Activated CD8-positive, alpha-beta T cell treated with anti-CD3 and anti-CD28 coated beads for 36 hours (primary cell): ENCODE results near the gene MISP3. TPM values are rescaled to one million over a fixed set of nuclear protein-coding genes. Genes with fewer than 3 reads are reported as not detected.

Source experiments
- ATAC-seq: fragments of 200-7000 bp; cut with Tn5 transposase; one replicate; pipeline ENCODE4 v1.10.0; 2021; ENCODE audit warnings: mild to moderate bottlenecking, moderate library complexity
- CTCF ChIA-PET: fragments of 350-600 bp; sonication (Branson Sonifier 250); formaldehyde crosslinking; loops from one replicate; lab custom pipeline; 2021; ENCODE audit warnings: antibody characterized with exemption; lab: Charles Lee
- POLR2A ChIA-PET: fragments of 350-600 bp; sonication (Branson Sonifier 250); formaldehyde crosslinking; loops from one replicate; lab custom pipeline; 2021; ENCODE audit warnings: antibody characterized with exemption; lab: Charles Lee
- DNase-seq: peaks from one replicate; pipeline ENCODE4 v3.0.0-alpha.2; 2020
- H3K27ac Mint-ChIP-seq: one replicate; pipeline ENCODE4 v1.8.0; 2021; ENCODE audit warnings: mild to moderate bottlenecking, mixed read lengths
- H3K27me3 Mint-ChIP-seq: one replicate; pipeline ENCODE4 v1.8.0; 2021; ENCODE audit warnings: mixed read lengths
- H3K36me3 Mint-ChIP-seq: one replicate; pipeline ENCODE4 v1.8.0; 2021; ENCODE audit warnings: low read depth, mixed read lengths
- H3K4me1 Mint-ChIP-seq: one replicate; pipeline ENCODE4 v1.8.0; 2021; ENCODE audit warnings: low read depth, mixed read lengths
- H3K4me3 Mint-ChIP-seq: one replicate; pipeline ENCODE4 v1.8.0; 2021; ENCODE audit warnings: mild to moderate bottlenecking, moderate library complexity, mixed read lengths
- H3K9me3 Mint-ChIP-seq: one replicate; pipeline ENCODE4 v1.8.0; 2021; ENCODE audit warnings: mixed read lengths
- intact Hi-C: fragments of 100-400 bp; cut with micrococcal nuclease; formaldehyde crosslinking; loops from one replicate; pipeline ENCODE4 v1.10.0; 2022
- total RNA-seq, 2 experiments: library from RNA; stranded (reverse); gene quantifications; one replicate each; pipeline ENCODE4 v1.2.3, GENCODE V29; 2021
- TF ChIP-seq, protein P1 (sequence below): fragments of 200-600 bp; IDR thresholded peaks from one replicate; pipeline ENCODE4 v1.8.0; 2022; ENCODE audit warnings: antibody characterized with exemption, mild to moderate bottlenecking

The MISP3 gene
- total RNA-seq, 2 experiments from 2014 or later, result 1.4 to 1.5 TPM

DNA sequence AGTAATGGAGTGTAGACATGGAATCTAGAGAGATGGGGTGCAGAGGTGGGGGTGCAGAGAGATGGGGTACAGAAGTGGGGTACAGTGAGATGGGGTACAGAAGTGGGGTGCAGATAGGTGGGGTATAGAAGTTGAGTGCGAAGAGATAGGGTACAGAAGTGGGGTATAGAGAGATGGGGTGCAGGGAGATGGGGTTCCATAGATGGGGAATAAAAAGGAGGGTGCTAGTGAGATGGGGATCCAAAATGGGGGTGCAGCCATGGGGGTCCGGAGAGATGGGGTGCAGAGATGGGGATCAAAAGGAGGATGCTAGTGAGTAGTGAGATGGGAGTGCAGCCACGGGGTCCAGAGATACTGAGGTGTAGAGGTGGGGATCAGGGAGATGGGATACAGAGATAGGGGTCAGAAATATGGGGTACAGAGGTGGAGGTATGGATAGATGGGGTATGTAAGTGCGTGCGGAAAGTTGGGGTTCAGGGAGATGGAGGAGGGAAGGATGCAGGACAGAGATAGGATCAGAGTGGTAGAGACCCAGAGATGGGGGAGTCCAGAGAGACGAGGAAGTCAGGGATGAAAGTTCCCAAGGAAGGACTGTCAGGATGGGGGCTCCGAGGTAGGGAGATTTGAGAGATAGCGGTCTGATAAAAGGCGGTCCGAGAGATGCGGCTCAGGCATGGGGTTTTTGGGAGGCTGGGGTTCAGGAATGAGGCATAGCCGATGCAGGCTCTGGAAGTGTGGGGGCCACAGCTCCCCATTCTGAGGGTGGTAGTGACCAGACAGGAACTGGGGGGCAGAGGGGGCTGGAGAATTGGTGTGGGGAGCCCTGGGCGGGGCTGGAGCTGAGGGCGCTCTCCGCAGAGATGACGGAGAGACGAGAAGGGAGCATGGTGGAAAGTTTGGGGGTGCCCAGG, 14.1 kb upstream of the MISP3 start:
- intact Hi-C loops, result no loop called here
- no peaks in the 10 kb centered on the region for H3K36me3 Mint-ChIP-seq
- TF ChIP-seq, protein P1, sequence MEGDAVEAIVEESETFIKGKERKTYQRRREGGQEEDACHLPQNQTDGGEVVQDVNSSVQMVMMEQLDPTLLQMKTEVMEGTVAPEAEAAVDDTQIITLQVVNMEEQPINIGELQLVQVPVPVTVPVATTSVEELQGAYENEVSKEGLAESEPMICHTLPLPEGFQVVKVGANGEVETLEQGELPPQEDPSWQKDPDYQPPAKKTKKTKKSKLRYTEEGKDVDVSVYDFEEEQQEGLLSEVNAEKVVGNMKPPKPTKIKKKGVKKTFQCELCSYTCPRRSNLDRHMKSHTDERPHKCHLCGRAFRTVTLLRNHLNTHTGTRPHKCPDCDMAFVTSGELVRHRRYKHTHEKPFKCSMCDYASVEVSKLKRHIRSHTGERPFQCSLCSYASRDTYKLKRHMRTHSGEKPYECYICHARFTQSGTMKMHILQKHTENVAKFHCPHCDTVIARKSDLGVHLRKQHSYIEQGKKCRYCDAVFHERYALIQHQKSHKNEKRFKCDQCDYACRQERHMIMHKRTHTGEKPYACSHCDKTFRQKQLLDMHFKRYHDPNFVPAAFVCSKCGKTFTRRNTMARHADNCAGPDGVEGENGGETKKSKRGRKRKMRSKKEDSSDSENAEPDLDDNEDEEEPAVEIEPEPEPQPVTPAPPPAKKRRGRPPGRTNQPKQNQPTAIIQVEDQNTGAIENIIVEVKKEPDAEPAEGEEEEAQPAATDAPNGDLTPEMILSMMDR, result no peak
- ChIA-PET CTCF (interaction anchor here (0.5 to 7.0 kb wide), 42 partner anchors 10 to 449 kb away, joined by 3 to 86 read pairs (median 4); partner anchors contain the start of genes ASF1B, DCAF15, IL27RA and MISP3), POLR2A (interaction anchor here (1.2 kb wide), 1 partner anchor 13 kb away, joined by 3 read pairs; no protein-coding TSS in a partner anchor)
- ATAC-seq, result no peak
- H3K9me3 Mint-ChIP-seq, result no peaks in the 10 kb centered on the region
- H3K4me3 Mint-ChIP-seq, result no peak overlapping the region
- peaks cover 37% of the 10 kb centered on the region for H3K27me3 Mint-ChIP-seq
- DNase-seq, result no peak
- no peak overlapping the region for H3K27ac Mint-ChIP-seq
- peaks cover 16% of the 10 kb centered on the region for H3K4me1 Mint-ChIP-seq

DNA sequence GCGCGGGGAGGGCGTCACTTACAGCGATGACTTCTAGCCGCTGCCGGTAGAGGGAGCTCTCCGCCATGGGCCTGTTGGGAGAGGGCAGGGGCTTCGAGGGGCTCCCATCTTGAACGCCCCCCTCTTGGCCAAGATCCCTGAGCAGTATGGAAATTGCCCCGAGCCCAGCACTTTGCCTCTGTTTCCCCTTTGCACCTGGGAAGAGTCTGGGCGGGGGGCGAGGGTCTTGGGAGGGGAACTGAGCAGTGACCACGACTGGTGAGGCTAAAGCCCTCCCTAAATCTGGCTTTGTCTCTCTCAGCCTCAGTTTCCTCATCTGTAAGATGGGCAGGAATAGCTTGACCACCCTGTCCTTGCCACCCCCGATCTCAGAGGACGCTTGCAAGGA, 13.5 kb upstream of the MISP3 start:
- POLR2A ChIA-PET, result interaction anchor here (1.2 to 1.9 kb wide), 2 partner anchors 12 to 28 kb away, joined by 3 to 6 read pairs; partner anchors contain the start of gene IL27RA
- DNase-seq (peak; percentile 77), ATAC-seq (peak; percentile 77)
- H3K4me1 Mint-ChIP-seq, result peaks cover 16% of the 10 kb centered on the region
- H3K36me3 Mint-ChIP-seq, result no peaks in the 10 kb centered on the region
- H3K4me3 Mint-ChIP-seq, result no peak overlapping the region
- H3K27me3 Mint-ChIP-seq, result peaks cover 37% of the 10 kb centered on the region
- CTCF ChIA-PET, result interaction anchor here (0.5 to 7.0 kb wide), 45 partner anchors 10 to 448 kb away, joined by 3 to 86 read pairs (median 4); partner anchors contain the start of genes ASF1B, IL27RA, MISP3 and NANOS3
- intact Hi-C loops, result no loop called here
- TF ChIP-seq, protein P1, result peak; percentile 91
- H3K27ac Mint-ChIP-seq, result no peak overlapping the region
- no peaks in the 10 kb centered on the region for H3K9me3 Mint-ChIP-seq

DNA sequence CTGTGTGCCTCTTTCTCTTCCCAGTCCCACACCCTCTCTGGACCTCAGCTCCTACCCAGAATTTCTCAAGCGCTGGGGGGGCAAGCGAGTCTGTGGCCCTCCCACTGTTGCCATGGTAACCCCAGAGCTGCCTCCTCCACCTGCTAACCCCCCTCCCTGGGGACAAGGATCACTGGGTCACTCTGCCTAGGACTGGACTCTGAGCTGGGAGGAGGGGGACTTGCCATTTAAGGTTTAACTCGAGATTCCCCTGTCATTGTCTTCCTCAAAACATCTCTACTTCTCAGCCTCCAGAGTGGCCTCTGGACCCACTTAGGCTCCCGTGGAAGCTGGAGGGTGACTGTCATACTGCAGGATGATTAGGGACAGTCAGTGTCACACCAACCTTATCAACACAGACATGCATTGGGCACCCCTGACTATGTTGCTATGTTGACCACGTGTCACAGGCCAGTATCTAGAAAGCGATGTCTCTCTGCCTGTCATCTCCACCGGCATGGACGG, 12.9 kb upstream of the MISP3 start:
- DNase-seq, result no peak
- no peak overlapping the region for H3K27ac Mint-ChIP-seq
- POLR2A ChIA-PET, result interaction anchor here (1.2 to 1.9 kb wide), 3 partner anchors 12 to 193 kb away, joined by 3 to 6 read pairs (median 3); partner anchors contain the start of gene IL27RA
- H3K27me3 Mint-ChIP-seq, result peaks cover 37% of the 10 kb centered on the region
- H3K9me3 Mint-ChIP-seq, result no peaks in the 10 kb centered on the region
- CTCF ChIA-PET, result interaction anchor here (0.6 to 7.0 kb wide), 34 partner anchors 11 to 223 kb away, joined by 3 to 86 read pairs (median 5); partner anchors contain the start of genes ASF1B, IL27RA, MISP3 and NANOS3
- intact Hi-C loops, result no loop called here
- ATAC-seq, result no peak
- no peaks in the 10 kb centered on the region for H3K36me3 Mint-ChIP-seq
- H3K4me1 Mint-ChIP-seq, result peaks cover 16% of the 10 kb centered on the region
- H3K4me3 Mint-ChIP-seq, result no peak overlapping the region
- TF ChIP-seq, protein P1, result no peak

DNA sequence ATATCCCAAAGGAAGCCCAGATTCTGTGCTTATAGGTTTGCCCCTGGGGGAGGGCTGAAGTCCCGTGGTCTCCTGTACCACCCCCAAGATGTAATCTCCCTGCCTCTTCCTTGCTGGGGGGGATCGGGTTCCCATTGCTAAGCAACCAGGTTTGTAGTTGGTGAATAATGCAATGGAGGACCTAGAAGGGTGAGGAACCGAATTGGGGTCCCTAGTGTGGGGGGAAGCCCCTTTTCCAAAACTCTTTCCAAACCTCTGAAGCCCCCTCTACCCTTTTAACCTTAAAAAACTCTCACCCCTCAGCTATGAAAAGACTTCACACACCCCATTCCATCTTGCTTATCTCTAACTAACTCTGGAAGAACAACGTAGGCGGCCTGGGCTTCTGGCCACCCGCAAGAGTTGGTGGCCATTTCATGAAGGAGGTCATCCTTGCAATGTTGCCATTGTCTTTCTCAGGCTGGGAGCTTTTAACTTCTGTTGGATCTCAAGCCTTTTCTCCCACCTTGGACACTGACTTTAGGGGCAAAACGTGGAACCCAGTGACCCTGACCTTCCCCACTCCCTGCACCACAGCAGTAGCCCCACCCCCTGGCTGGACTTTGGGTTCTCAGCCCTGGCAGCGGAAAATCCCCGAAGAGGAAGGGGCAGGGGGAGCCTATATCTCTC, 11.4 kb upstream of the MISP3 start:
- DNase-seq (no peak), ATAC-seq (no peak)
- Mint-ChIP-seq H3K4me3 (no peak overlapping the region), H3K27ac (no peak overlapping the region), H3K4me1 (peaks cover 16% of the 10 kb centered on the region), H3K9me3 (no peaks in the 10 kb centered on the region), H3K36me3 (no peaks in the 10 kb centered on the region), H3K27me3 (peaks cover 37% of the 10 kb centered on the region)
- TF ChIP-seq, protein P1, result no peak
- intact Hi-C loops, result no loop called here
- POLR2A ChIA-PET, result interaction anchor here (1.9 kb wide), 1 partner anchor 30 kb away, joined by 6 read pairs; the partner anchor contains the start of gene IL27RA
- CTCF ChIA-PET, result interaction anchor here (3.9 to 7.0 kb wide), 4 partner anchors 10 to 181 kb away, joined by 24 to 86 read pairs (median 46); partner anchors contain the start of gene MISP3
